Endothelial cell (in vitro differentiated cells): ENCODE results near the gene TRAPPC10. TPM values are rescaled to one million over a fixed set of nuclear protein-coding genes. Genes with fewer than 3 reads are reported as not detected.

Experiments
- DNase-seq: peaks from one replicate; pipeline ENCODE4 v3.0.0; 2021; ENCODE audit warnings: low spot score
- H3K27ac Mint-ChIP-seq: one replicate; pipeline ENCODE4 v1.8.0; 2021; ENCODE audit warnings: mixed read lengths, inconsistent platforms; ENCODE audit not compliant: unreplicated experiment
- H3K27me3 Mint-ChIP-seq: one replicate; pipeline ENCODE4 v1.8.0; 2021; ENCODE audit warnings: mild to moderate bottlenecking, moderate library complexity, mixed read lengths, inconsistent platforms; ENCODE audit not compliant: unreplicated experiment
- H3K36me3 Mint-ChIP-seq: one replicate; pipeline ENCODE4 v1.8.0; 2021; ENCODE audit warnings: mild to moderate bottlenecking, low read depth, mixed read lengths, inconsistent platforms; ENCODE audit not compliant: unreplicated experiment
- H3K4me1 Mint-ChIP-seq: one replicate; pipeline ENCODE4 v1.8.0; 2021; ENCODE audit warnings: mild to moderate bottlenecking, mixed read lengths, inconsistent platforms; ENCODE audit not compliant: unreplicated experiment
- H3K4me3 Mint-ChIP-seq: one replicate; pipeline ENCODE4 v1.8.0; 2021; ENCODE audit warnings: mild to moderate bottlenecking, mixed read lengths, inconsistent platforms; ENCODE audit not compliant: unreplicated experiment
- H3K9me3 Mint-ChIP-seq: one replicate; pipeline ENCODE4 v1.8.0; 2021; ENCODE audit warnings: mixed read lengths, inconsistent platforms; ENCODE audit not compliant: unreplicated experiment
- CTCF ChIP-seq: fragments of 200-600 bp; sonication (generic); IDR thresholded peaks from one replicate; pipeline ENCODE4 v1.5.0; 2021; ENCODE audit warnings: antibody characterized with exemption; ENCODE audit not compliant: unreplicated experiment
- total RNA-seq: library from RNA; stranded (reverse); fragmentation: NEBNext Ultra II Directional; extraction: Animal tissue kit (Norgen Biotek cat#: 25700); gene quantifications from one replicate; pipeline ENCODE4 v1.2.1, GENCODE V29; 2021; ENCODE audit not compliant: unreplicated experiment

The TRAPPC10 gene
- total RNA-seq, 1 donor from 2014 or later: 28.4 TPM

- Mint-ChIP-seq H3K9me3 (no peaks in the 10 kb centered on the region), H3K27me3 (peaks cover 2% of the 10 kb centered on the region), H3K27ac (no peak overlapping the region), H3K4me1 (peaks cover 6% of the 10 kb centered on the region), H3K4me3 (no peak overlapping the region), H3K36me3 (no peaks in the 10 kb centered on the region)
- no peak for TF ChIP-seq CTCF
- DNase-seq: no peak
These were observed 29.5 kb upstream of the TRAPPC10 start for GRCh38 chr21:43982489-43983078.

DNA sequence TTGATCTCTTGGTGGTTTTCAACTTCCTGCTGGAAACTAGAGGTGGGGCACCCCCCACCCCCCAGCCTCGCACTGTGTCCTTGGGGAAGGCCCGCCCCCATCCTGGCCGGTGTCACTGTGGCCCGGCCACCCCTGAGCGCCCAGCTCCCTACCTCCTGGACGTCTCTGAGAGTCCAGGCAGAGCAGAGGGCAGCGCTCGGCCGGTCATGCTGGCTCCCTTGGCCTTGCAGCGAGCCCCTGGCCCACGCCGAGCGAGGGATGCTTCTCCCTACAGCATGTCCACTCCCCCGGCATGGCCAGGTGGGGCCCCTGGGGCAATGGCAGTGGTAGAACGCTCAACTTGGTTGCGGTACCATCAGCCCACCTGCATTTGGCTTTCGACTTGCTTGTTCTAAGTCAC, 28.7 kb upstream of the TRAPPC10 start:
- no peak for TF ChIP-seq CTCF
- Mint-ChIP-seq H3K4me3 (no peak overlapping the region), H3K27ac (no peak overlapping the region), H3K4me1 (peaks cover 6% of the 10 kb centered on the region), H3K36me3 (no peaks in the 10 kb centered on the region), H3K9me3 (no peaks in the 10 kb centered on the region), H3K27me3 (peaks cover 2% of the 10 kb centered on the region)
- DNase-seq: no peak

- H3K27ac Mint-ChIP-seq: no peak overlapping the region
- peaks cover 2% of the 10 kb centered on the region for H3K27me3 Mint-ChIP-seq
- TF ChIP-seq CTCF: no peak
- H3K4me1 Mint-ChIP-seq: peaks cover 6% of the 10 kb centered on the region
- H3K4me3 Mint-ChIP-seq: no peak overlapping the region
- DNase-seq: no peak
- no peaks in the 10 kb centered on the region for H3K36me3 Mint-ChIP-seq
- no peaks in the 10 kb centered on the region for H3K9me3 Mint-ChIP-seq
These were observed 28.2 kb upstream of the TRAPPC10 start for GRCh38 chr21:43983860-43984420.

DNA sequence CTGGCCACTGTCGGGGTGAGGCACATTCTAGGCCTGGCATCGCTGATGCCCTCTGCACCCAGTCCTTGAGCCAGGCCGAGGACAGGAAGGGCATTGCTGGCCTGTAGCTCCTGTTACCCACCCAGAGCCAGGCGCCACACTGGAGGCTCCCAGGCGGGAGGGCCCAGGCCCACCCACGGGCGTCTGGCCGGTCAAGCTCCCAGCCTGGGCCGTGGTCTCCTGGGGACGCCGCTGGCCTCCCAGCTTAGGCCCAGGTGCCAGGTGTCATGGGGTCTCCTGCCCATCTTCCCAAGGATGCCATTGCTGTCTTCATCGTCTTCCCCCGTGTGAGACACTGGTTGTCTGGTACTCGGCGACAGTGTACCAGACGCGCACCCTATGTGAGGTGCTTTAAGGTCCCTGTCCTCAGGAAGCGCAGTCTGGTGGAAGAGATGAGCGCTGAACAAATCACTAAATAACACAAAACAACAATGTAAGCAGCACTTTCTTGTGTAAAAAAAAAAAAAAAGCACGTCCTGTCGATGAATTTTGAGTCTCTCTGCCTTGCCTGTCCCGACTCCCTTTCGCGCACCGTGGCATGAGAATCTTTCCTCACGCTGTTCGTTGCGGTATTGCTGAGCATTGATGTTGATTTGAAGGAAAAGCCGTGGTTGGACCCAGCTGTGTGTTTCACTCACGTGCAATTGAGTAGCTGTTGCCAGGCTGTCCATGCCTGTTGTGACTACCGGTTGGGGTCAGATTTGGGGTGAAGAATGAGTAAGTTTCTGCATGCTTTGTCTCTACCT, 27.0 kb upstream of the TRAPPC10 start:
- no peak for TF ChIP-seq CTCF
- no peak for DNase-seq
- H3K4me3 Mint-ChIP-seq: no peak overlapping the region
- H3K36me3 Mint-ChIP-seq: no peaks in the 10 kb centered on the region
- H3K4me1 Mint-ChIP-seq: peaks cover 4% of the 10 kb centered on the region
- H3K27ac Mint-ChIP-seq: no peak overlapping the region
- no peaks in the 10 kb centered on the region for H3K9me3 Mint-ChIP-seq
- no peaks in the 10 kb centered on the region for H3K27me3 Mint-ChIP-seq
